ENCODE measurements around the gene PDGFB. TPM values are rescaled to one million over a fixed set of nuclear protein-coding genes. Genes with fewer than 3 reads are reported as not detected.
A peak's percentile ranks its signal among the peaks of the same experiment; 100 is the strongest.
"Not testable (repeated sequence)": the region's sequence is repeated elsewhere in the genome, so short reads cannot be mapped to it uniquely, and the experiment has no call there.

Gene PDGFB
- total RNA-seq, 1 donor from 2014 or later = 16.5 TPM

- no peaks in the 10 kb centered on the region for H3K27me3 Mint-ChIP-seq (ENCODE audit: low read depth)
- H3K4me1 Mint-ChIP-seq (ENCODE audit: low read depth) = no peaks in the 10 kb centered on the region
- peaks cover 9% of the 10 kb centered on the region for H3K36me3 Mint-ChIP-seq (ENCODE audit: low read depth)
- H3K27ac Mint-ChIP-seq (ENCODE audit: unreplicated experiment) = no peak overlapping the region
- TF ChIP-seq CTCF (IDR thresholded peaks at IDR 0.05) = no peak
- H3K9me3 Mint-ChIP-seq (ENCODE audit: low read depth) = peaks cover 4% of the 10 kb centered on the region
- peak; percentile 57 for DNase-seq (ENCODE audit: low spot score)
- H3K4me3 Mint-ChIP-seq (ENCODE audit: unreplicated experiment) = no peak overlapping the region
These were observed 24.3 kb downstream of the PDGFB start for GRCh38 chr22:39220450-39220849.

GRCh38 chr22:39219071-39220039 lies 25.4 kb downstream of the PDGFB start:
- no peak overlapping the region for H3K27ac Mint-ChIP-seq (ENCODE audit: unreplicated experiment)
- peaks cover 6% of the 10 kb centered on the region for H3K4me1 Mint-ChIP-seq (ENCODE audit: low read depth)
- DNase-seq (ENCODE audit: low spot score) = peak; percentile 40
- no peaks in the 10 kb centered on the region for H3K27me3 Mint-ChIP-seq (ENCODE audit: low read depth)
- no peak for TF ChIP-seq CTCF (IDR thresholded peaks at IDR 0.05)
- no peak overlapping the region for H3K4me3 Mint-ChIP-seq (ENCODE audit: unreplicated experiment)
- H3K36me3 Mint-ChIP-seq (ENCODE audit: low read depth) = peaks cover 9% of the 10 kb centered on the region
- peaks cover 4% of the 10 kb centered on the region for H3K9me3 Mint-ChIP-seq (ENCODE audit: low read depth)

- H3K4me1 Mint-ChIP-seq (ENCODE audit: low read depth) = peaks cover 12% of the 10 kb centered on the region
- not testable (repeated sequence) for H3K36me3 Mint-ChIP-seq (ENCODE audit: low read depth); H3K4me3 Mint-ChIP-seq (ENCODE audit: unreplicated experiment); H3K27ac Mint-ChIP-seq (ENCODE audit: unreplicated experiment); H3K27me3 Mint-ChIP-seq (ENCODE audit: low read depth); H3K9me3 Mint-ChIP-seq (ENCODE audit: low read depth); DNase-seq (ENCODE audit: low spot score)
These were observed 26.4 kb downstream of the PDGFB start for GRCh38 chr22:39218432-39218831.

GRCh38 chr22:39216143-39216490 lies 28.7 kb downstream of the PDGFB start:
- Mint-ChIP-seq H3K27ac (ENCODE audit: unreplicated experiment) (no peak overlapping the region), H3K4me1 (ENCODE audit: low read depth) (peaks cover 17% of the 10 kb centered on the region), H3K36me3 (ENCODE audit: low read depth) (peaks cover 5% of the 10 kb centered on the region), H3K4me3 (ENCODE audit: unreplicated experiment) (no peak overlapping the region), H3K27me3 (ENCODE audit: low read depth) (no peaks in the 10 kb centered on the region), H3K9me3 (ENCODE audit: low read depth) (peaks cover 4% of the 10 kb centered on the region)
- DNase-seq (ENCODE audit: low spot score) = peak; percentile 64
- TF ChIP-seq CTCF (IDR thresholded peaks at IDR 0.05) = peak; percentile 23

GRCh38 chr22:39215426-39216142 lies 29.2 kb downstream of the PDGFB start:
- TF ChIP-seq CTCF (IDR thresholded peaks at IDR 0.05) = peak; percentile 54
- H3K9me3 Mint-ChIP-seq (ENCODE audit: low read depth) = peaks cover 4% of the 10 kb centered on the region
- no peaks in the 10 kb centered on the region for H3K27me3 Mint-ChIP-seq (ENCODE audit: low read depth)
- no peak overlapping the region for H3K4me3 Mint-ChIP-seq (ENCODE audit: unreplicated experiment)
- H3K27ac Mint-ChIP-seq (ENCODE audit: unreplicated experiment) = no peak overlapping the region
- peaks cover 17% of the 10 kb centered on the region for H3K4me1 Mint-ChIP-seq (ENCODE audit: low read depth)
- peaks cover 2% of the 10 kb centered on the region for H3K36me3 Mint-ChIP-seq (ENCODE audit: low read depth)
- peak; percentile 52 for DNase-seq (ENCODE audit: low spot score)
